GM20000 (cell line): ENCODE results near the gene TRIM5.
"Not testable (repeated sequence)": the region's sequence is repeated elsewhere in the genome, so short reads cannot be mapped to it uniquely, and the experiment has no call there.

Source experiments
- DNase-seq: peaks from one replicate; pipeline ENCODE4 v3.0.0; 2012; ENCODE audit warnings: low spot score
- TF ChIP-seq, protein P1 (sequence below): IDR thresholded peaks from 2 replicates; pipeline ENCODE4 v1.5.1; 2012; ENCODE audit warnings: mild to moderate bottlenecking, control low read depth; ENCODE audit errors: extremely low read depth, missing control alignments

The TRIM5 gene

DNA sequence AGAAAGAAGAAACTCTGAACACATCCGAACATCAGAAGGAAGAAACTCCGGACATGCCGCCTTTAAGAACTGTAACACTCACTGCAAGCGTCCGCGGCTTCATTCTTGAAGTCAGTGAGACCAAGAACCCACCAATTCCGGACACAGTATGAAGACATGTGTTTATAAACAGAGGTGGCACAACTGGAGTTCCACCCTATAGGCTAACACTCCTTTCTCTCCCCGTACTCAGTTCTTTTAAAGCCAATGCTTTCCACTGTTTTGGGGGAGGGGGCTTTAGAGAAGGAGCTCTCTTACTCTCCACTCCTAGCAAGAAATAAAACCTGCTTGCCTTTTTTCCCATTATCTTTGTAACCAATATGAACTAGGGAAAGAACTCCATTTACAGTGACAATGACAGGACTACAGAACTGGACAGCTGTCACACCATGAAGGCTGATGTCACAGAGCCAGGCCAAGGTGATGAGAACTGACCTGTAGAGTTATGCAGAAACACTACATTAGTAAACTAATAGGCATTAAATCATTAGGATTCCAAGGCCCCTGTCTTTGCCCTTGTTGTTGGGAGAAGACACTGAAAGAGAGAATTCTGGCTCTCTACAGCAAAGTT, 733 bp downstream of the TRIM5 start:
- peak; percentile 22 for DNase-seq
- TF ChIP-seq, protein P1, sequence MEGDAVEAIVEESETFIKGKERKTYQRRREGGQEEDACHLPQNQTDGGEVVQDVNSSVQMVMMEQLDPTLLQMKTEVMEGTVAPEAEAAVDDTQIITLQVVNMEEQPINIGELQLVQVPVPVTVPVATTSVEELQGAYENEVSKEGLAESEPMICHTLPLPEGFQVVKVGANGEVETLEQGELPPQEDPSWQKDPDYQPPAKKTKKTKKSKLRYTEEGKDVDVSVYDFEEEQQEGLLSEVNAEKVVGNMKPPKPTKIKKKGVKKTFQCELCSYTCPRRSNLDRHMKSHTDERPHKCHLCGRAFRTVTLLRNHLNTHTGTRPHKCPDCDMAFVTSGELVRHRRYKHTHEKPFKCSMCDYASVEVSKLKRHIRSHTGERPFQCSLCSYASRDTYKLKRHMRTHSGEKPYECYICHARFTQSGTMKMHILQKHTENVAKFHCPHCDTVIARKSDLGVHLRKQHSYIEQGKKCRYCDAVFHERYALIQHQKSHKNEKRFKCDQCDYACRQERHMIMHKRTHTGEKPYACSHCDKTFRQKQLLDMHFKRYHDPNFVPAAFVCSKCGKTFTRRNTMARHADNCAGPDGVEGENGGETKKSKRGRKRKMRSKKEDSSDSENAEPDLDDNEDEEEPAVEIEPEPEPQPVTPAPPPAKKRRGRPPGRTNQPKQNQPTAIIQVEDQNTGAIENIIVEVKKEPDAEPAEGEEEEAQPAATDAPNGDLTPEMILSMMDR = no peak

DNA sequence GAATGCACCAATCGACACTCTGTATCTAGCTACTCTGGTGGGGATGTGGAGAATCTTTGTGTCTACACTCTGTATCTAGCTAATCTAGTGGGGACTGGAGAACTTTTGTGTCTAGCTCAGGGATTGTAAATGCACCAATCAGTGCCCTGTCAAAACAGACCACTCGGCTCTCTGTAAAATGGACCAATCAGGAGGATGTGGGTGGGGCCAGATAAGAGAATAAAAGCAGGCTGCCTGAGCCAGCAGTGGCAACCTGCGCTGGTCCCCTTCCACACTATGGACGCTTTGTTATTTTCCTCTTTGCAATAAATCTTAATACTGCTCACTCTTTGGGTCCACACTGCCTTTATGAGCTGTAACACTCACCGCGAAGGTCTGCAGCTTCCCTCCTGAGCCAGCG, 1.3 kb downstream of the TRIM5 start:
- not testable (repeated sequence) for DNase-seq

DNA sequence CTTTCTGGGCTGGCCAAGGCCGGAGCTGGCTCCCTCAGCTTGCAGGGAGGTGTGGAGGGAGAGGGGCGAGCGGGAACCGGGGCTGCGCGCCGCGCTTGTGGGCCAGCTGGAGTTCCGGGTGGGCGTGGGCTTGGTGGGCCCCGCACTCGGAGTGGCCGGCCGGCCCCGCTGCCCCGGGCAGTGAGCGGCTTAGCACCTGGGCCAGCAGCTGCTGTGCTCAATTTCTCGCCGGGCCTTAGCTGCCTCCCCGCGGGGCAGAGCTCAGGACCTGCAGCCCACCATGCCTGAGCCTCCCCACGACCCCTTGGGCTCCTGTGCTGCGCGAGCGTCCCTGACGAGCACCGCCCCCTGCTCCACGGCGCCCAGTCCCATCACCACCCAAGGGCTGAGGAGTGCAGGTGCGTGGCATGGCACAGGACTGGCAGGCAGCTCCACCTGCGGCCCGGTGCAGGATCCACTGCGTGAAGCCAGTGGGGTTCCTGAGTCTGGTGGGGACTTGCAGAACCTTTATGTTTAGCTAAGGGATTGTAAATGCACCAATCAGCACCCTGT, 1.9 kb downstream of the TRIM5 start:
- DNase-seq = not testable (repeated sequence)

DNA sequence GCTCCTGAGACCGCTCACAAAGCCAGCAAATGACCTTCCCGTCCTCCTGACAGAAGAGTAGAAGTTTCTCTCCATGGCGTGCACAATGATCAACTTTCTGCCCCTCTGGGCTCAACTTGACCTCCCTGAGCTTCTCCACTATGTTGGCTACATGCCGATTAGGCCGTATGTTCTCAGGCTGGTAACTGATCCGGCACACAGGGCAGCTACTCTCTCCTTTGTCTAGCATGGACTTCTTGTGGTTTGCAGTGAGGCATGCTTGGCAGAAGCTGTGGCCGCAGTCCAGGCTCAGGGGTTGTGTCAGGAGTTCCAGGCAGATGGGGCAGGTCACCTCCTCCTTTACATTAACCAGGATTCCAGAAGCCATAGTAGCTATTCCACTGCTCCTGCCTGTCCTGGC, 5.1 kb downstream of the TRIM5 start:
- no peak for DNase-seq
- TF ChIP-seq, protein P1 = no peak

DNA sequence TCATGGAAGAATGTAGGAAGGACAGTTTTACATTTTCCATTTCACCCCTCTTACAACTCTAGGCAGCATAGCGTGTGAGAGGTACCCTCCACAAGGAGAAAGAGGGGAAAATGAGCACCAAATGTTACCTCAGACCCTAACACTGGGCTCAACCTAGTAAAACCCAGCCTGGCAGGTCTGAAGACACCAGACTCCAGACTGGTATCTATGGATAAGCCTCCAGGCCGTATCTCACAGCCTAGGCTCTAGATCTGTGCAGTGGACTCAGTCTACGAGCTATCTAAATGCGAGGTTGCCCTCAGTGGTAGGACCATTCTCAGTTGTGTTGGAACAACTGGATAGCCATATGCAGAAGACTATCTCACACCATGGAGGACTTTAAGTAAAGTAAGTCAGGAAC, 10.5 kb downstream of the TRIM5 start:
- TF ChIP-seq, protein P1 = no peak
- no peak for DNase-seq

DNA sequence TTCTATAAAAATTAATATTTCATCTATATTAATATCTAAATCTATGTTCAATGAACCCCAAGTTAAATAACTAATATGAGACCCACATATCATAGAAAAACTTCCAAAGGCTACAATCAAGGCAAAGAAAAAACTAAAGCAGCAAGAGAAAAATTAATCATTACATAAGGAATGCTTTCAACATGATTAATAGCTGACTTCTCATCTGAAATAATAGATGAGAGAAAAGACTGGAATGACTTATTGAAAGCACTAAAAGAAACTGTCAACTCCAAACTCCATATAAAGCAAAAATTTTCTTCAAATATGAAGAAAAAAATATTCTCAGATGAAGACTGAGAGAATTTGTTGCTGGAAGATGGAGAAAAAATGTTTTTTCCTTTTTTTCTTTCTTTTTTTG, 13.0 kb downstream of the TRIM5 start:
- TF ChIP-seq, protein P1 = no peak
- no peak for DNase-seq

DNA sequence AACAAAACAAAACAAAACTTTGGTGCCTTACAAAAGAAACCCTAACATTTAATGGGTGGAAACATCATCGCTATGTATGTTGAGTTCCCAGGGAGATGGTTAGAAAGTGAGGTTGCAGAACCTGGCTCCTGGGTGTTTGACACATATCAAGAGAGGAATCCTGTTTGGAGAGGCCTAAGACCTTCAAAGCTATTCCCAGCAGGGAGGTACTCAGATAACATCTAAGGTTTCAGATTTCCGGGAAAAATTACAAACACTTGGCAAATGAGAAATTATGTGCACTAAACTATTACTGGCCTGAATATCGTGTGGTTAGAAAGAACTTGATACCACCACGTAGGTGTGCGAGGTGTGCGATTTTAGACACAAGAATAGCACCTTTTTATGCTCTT, 18.5 kb downstream of the TRIM5 start:
- TF ChIP-seq, protein P1 = no peak
- no peak for DNase-seq

DNA sequence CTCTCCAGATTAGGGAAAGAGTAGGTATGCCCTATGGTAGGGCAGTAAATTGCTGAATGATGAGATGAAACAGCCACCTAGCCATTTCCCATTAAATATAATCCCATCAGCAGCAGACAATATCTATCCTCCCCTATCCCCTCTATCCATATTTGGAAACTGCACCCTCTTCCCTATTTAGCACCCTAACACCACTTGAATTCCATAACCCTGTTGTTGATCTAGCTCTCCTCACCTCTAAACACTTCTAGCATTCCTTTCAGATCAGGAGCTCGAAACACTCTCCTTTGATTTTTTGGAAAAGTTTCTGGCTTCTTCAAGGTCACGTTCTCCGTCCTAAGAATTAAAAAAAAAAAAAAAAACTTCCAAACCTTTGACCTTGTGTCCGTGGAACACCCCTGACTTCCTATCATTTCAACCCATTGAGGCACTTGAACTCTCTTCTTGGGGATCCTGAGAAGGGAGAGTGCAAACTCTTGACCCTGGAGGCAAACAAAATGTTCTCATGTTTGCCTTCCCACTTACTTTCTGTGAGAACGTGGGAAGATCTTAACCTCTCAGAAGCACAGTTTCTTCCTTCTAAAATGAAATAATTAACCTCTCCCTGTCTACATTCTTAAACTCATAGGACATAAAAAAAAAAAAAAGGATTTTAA, 19.0 kb downstream of the TRIM5 start:
- TF ChIP-seq, protein P1 = no peak
- no peak for DNase-seq
